HCT116 (cell line): Measurements from ENCODE around the gene CRISPLD2. TPM values are rescaled to one million over a fixed set of nuclear protein-coding genes. Genes with fewer than 3 reads are reported as not detected.

Experiments used
- ATAC-seq: fragments of 200-7000 bp; cut with Tn5 transposase; 2 replicates; pipeline ENCODE4 v1.9.1; 2020; ENCODE audit warnings: mild to moderate bottlenecking, moderate library complexity
- BruUV-seq: library from RNA; stranded (reverse); fragments of 400-500 nt; replicated peaks from 2 replicates; lab custom pipeline; 2021; lab: Mats Ljungman, UMichigan
- CTCF ChIA-PET: fragments of 300-600 bp; sonication (Branson Sonifier 250); formaldehyde crosslinking; loops from one replicate; lab custom pipeline; 2021; ENCODE audit warnings: antibody characterized with exemption; lab: Charles Lee
- POLR2A ChIA-PET: fragments of 300-600, 350-600 bp; sonication (Branson Sonifier 250); formaldehyde crosslinking; loops from one replicate; lab custom pipeline; 2021; ENCODE audit warnings: antibody characterized with exemption; lab: Charles Lee
- RAD21 ChIA-PET, 2 experiments: fragments of 300-600 bp; sonication (Branson Sonifier 250); formaldehyde crosslinking; loops; one replicate each; lab custom pipeline; 2023; ENCODE audit warnings: low total read pairs in 2 of 2; ENCODE audit not compliant: uncharacterized antibody in 2 of 2, unreplicated experiment in 2 of 2, low non-redundant PET in 1 of 2; lab: Charles Lee
- DNase-seq: peaks from one replicate; pipeline ENCODE4 v3.0.0-alpha.2; 2010; ENCODE audit warnings: low read depth, low spot score
- H2AFZ ChIP-seq: fragments of 200-600 bp; shearing (Covaris generic), sonication (generic); 2 replicates; pipeline ENCODE4 v1.6.1; 2017; ENCODE audit warnings: low read depth, mixed run types, mixed read lengths, antibody characterized with exemption, low read length; ENCODE audit not compliant: poor library complexity, severe bottlenecking
- H3K27ac ChIP-seq: 2 replicates; pipeline ENCODE4 v1.5.1; 2012; ENCODE audit warnings: low read depth, low read length
- H3K27me3 ChIP-seq: fragments of 200-600 bp; sonication (generic); 2 replicates; pipeline ENCODE4 v1.6.1; 2016; ENCODE audit warnings: mixed run types, low read length, mixed read lengths; ENCODE audit not compliant: insufficient read depth
- H3K36me3 ChIP-seq, 2 experiments: fragments of 200-500 bp in 1 of 2; fragments of 200-600 bp in 1 of 2; sonication (Bioruptor generic) in 1 of 2; sonication (generic) in 1 of 2; 2 replicates each; pipeline versions ENCODE4 v1.5.1 to v1.6.1; 2014 to 2016; ENCODE audit warnings: low read length in 2 of 2, inconsistent platforms in 1 of 2, mixed read lengths in 1 of 2, mixed run types in 1 of 2; ENCODE audit not compliant: insufficient read depth in 2 of 2, control insufficient read depth in 1 of 2
- H3K4me1 ChIP-seq, 2 experiments: fragments of 200-600 bp in 1 of 2; sonication (generic) in 1 of 2; 2 replicates each; pipeline versions ENCODE4 v1.5.1 to v1.6.1; 2012 to 2017; ENCODE audit warnings: low read length in 2 of 2, inconsistent platforms in 1 of 2, mild to moderate bottlenecking in 1 of 2, mixed read lengths in 1 of 2, mixed run types in 1 of 2, moderate library complexity in 1 of 2; ENCODE audit not compliant: insufficient read depth in 2 of 2, control insufficient read depth in 1 of 2
- H3K4me2 ChIP-seq: fragments of 200-600 bp; sonication (generic); 2 replicates; pipeline ENCODE4 v1.6.1; 2017; ENCODE audit warnings: mixed run types, low read length, mixed read lengths
- H3K4me3 ChIP-seq, 2 experiments: fragments of 200-600 bp in 1 of 2; sonication (generic) in 1 of 2; replicated peaks in 1 of 2; 2 replicates each; pipeline ENCODE4 v1.5.1; 2011 to 2016; ENCODE audit warnings: low read length in 2 of 2, control low read depth in 1 of 2, low read depth in 1 of 2, mild to moderate bottlenecking in 1 of 2, mixed read lengths in 1 of 2, mixed run types in 1 of 2
- H3K79me2 ChIP-seq: fragments of 200-600 bp; sonication (generic); 2 replicates; pipeline ENCODE4 v1.6.1; 2017; ENCODE audit warnings: mild to moderate bottlenecking, mixed run types, low read length, moderate library complexity, mixed read lengths; ENCODE audit not compliant: insufficient read depth
- H3K9ac ChIP-seq: fragments of 200-600 bp; sonication (generic); 2 replicates; pipeline ENCODE4 v1.6.1; 2016; ENCODE audit warnings: low read length, mixed read lengths
- H3K9me2 ChIP-seq: fragments of 200-600 bp; sonication (generic), shearing (Covaris generic); 2 replicates; pipeline ENCODE4 v1.6.1; 2017; ENCODE audit warnings: mixed run types, mild to moderate bottlenecking, moderate library complexity; ENCODE audit not compliant: insufficient read depth
- H3K9me3 ChIP-seq, 2 experiments: fragments of 200-500 bp in 1 of 2; fragments of 200-600 bp in 1 of 2; sonication (Bioruptor generic) in 1 of 2; sonication (generic) in 1 of 2; 2 replicates each; pipeline ENCODE4 v1.6.1; 2014 to 2017; ENCODE audit warnings: low read length in 2 of 2, mixed read lengths in 2 of 2, inconsistent platforms in 1 of 2, low read depth in 1 of 2, mild to moderate bottlenecking in 1 of 2, mixed run types in 1 of 2, moderate library complexity in 1 of 2; ENCODE audit not compliant: control insufficient read depth in 1 of 2, insufficient read depth in 1 of 2
- H4K20me1 ChIP-seq: fragments of 200-600 bp; sonication (generic), shearing (Covaris generic); 2 replicates; pipeline ENCODE4 v1.6.1; 2017; ENCODE audit warnings: mixed run types, mild to moderate bottlenecking, moderate library complexity; ENCODE audit not compliant: insufficient read depth
- ATF3 ChIP-seq: IDR thresholded peaks from 2 replicates; pipeline ENCODE4 v1.6.1; 2012
- CBX3 ChIP-seq: IDR thresholded peaks from 2 replicates; pipeline ENCODE4 v1.6.1; 2012; ENCODE audit warnings: low read depth
- CTCF ChIP-seq, 3 experiments: fragments of 200-600 bp in 1 of 3; sonication (generic) in 1 of 3; IDR thresholded peaks in 2 of 3; conservative IDR thresholded peaks in 1 of 3; 2 replicates each; pipeline ENCODE4 v1.5.1; 2012 to 2017; ENCODE audit warnings: low read depth in 2 of 3, low read length in 2 of 3, antibody characterized with exemption in 1 of 3, borderline replicate concordance in 1 of 3, control low read depth in 1 of 3, mild to moderate bottlenecking in 1 of 3, mixed read lengths in 1 of 3, mixed run types in 1 of 3, moderate library complexity in 1 of 3; ENCODE audit not compliant: insufficient read depth in 1 of 3
- EZH2 ChIP-seq: fragments of 200-600 bp; sonication (generic); IDR thresholded peaks from 2 replicates; pipeline ENCODE4 v1.6.1; 2017; ENCODE audit warnings: antibody characterized with exemption, mixed run types
- EZH2phosphoT487 ChIP-seq: fragments of 200-600 bp; IDR thresholded peaks from 2 replicates; pipeline ENCODE4 v1.6.1; 2018; ENCODE audit warnings: antibody characterized with exemption, borderline replicate concordance
- FOSL1 ChIP-seq: IDR thresholded peaks from 2 replicates; pipeline ENCODE4 v1.6.1; 2012; ENCODE audit warnings: low read depth
- MAX ChIP-seq: IDR thresholded peaks from 2 replicates; pipeline ENCODE4 v1.6.1; 2012
- RAD21 ChIP-seq: IDR thresholded peaks from 2 replicates; pipeline ENCODE4 v1.6.1; 2012; ENCODE audit warnings: low read depth, mild to moderate bottlenecking
- REST ChIP-seq: IDR thresholded peaks from 2 replicates; pipeline ENCODE4 v1.6.1; 2012; ENCODE audit warnings: low read depth
- SP1 ChIP-seq: IDR thresholded peaks from 2 replicates; pipeline ENCODE4 v1.6.1; 2012; ENCODE audit warnings: low read depth
- SRF ChIP-seq: IDR thresholded peaks from 2 replicates; pipeline ENCODE4 v1.6.1; 2012; ENCODE audit warnings: low read depth
- YY1 ChIP-seq: IDR thresholded peaks from 2 replicates; pipeline ENCODE4 v1.6.1; 2011; ENCODE audit warnings: low read length, low read depth, moderate library complexity, mild to moderate bottlenecking; ENCODE audit not compliant: insufficient replicate concordance; ENCODE audit errors: extremely low read depth
- ZFX ChIP-seq: fragments of 450-650 bp; IDR thresholded peaks from 2 replicates; pipeline ENCODE4 v1.6.1; 2017
- intact Hi-C: fragments of 100-400 bp; cut with micrococcal nuclease; formaldehyde crosslinking; loops from 2 replicates; pipeline ENCODE4 v1.10.0; 2022
- total RNA-seq: library from RNA; stranded (reverse); gene quantifications from one replicate; pipeline ENCODE4 v1.2.1, GENCODE V29; 2021; ENCODE audit not compliant: unreplicated experiment

CRISPLD2 gene
- total RNA-seq, 1 experiment from 2014 or later = 4.6 TPM

GRCh38 chr16:84862804-84863480 lies 43.2 kb downstream of the CRISPLD2 start (continued):
- TF ChIP-seq REST = no peak

- Histone ChIP-seq H2AFZ (no peak overlapping the region), H3K4me3 (no peak overlapping the region), H3K4me2 (no peak overlapping the region), H3K9me3 (peaks cover 0 to 10% of the 10 kb centered on the region in 2 experiments; a peak in 2 of 4 replicates), H3K4me1 (no peaks in the 10 kb centered on the region), H3K27me3 (no peaks in the 10 kb centered on the region), H3K27ac (no peak overlapping the region), H3K9ac (no peak overlapping the region), H3K36me3 (no peaks in the 10 kb centered on the region), H3K9me2 (no peaks in the 10 kb centered on the region), H4K20me1 (no peaks in the 10 kb centered on the region), H3K79me2 (no peaks in the 10 kb centered on the region)
- DNase-seq (no peak), ATAC-seq (no peak)
- intact Hi-C loops = no loop called here
- POLR2A ChIA-PET = no interaction called here
- no TSS peak for BruUV-seq
- CTCF ChIA-PET = no interaction called here
- RAD21 ChIA-PET = no interaction called here
- TF ChIP-seq YY1 = no peak
- no peak for TF ChIP-seq REST
- TF ChIP-seq CTCF (IDR thresholded peaks at IDR 0.05 in 2 of 3, conservative IDR thresholded peaks at IDR 0.05 in 1 of 3; ENCODE audit: borderline replicate concordance in 1 of 3, insufficient read depth in 1 of 3, low read depth in 2 of 3, low read length in 2 of 3) = no peak
- no peak for TF ChIP-seq EZH2phosphoT487
- TF ChIP-seq RAD21 = no peak
- no peak for TF ChIP-seq MAX
- TF ChIP-seq SP1 = no peak
- no peak for TF ChIP-seq EZH2
- no peak for TF ChIP-seq SRF
- TF ChIP-seq ZFX = no peak
- no peak for TF ChIP-seq CBX3
- TF ChIP-seq FOSL1 = no peak
- no peak for TF ChIP-seq ATF3
These were observed 43.7 kb downstream of the CRISPLD2 start for GRCh38 chr16:84863481-84863814.
